Measurements from ENCODE around the gene ARHGAP44.
"Not testable (repeated sequence)": the region's sequence is repeated elsewhere in the genome, so short reads cannot be mapped to it uniquely, and the experiment has no call there.

Gene ARHGAP44

GRCh38 chr17:12826431-12826830, 37.1 kb downstream of the ARHGAP44 start:
- no peak for DNase-seq

- no peak for DNase-seq
Measured at GRCh38 chr17:12830777-12831247, 41.5 kb downstream of the ARHGAP44 start.

GRCh38 chr17:12831839-12832238, 42.5 kb downstream of the ARHGAP44 start:
- no peak for DNase-seq

GRCh38 chr17:12839042-12839441, 49.7 kb downstream of the ARHGAP44 start:
- no peak for DNase-seq

GRCh38 chr17:12842936-12843335, 53.6 kb downstream of the ARHGAP44 start:
- DNase-seq, result no peak

GRCh38 chr17:12850996-12851395, 61.7 kb downstream of the ARHGAP44 start:
- no peak for DNase-seq

GRCh38 chr17:12851901-12852435, 62.7 kb downstream of the ARHGAP44 start:
- DNase-seq, result no peak

- DNase-seq, result no peak
Measured at GRCh38 chr17:12853921-12854320, 64.6 kb downstream of the ARHGAP44 start.

GRCh38 chr17:12856416-12856815, 67.1 kb downstream of the ARHGAP44 start:
- DNase-seq, result no peak

- no peak for DNase-seq
Measured at GRCh38 chr17:12857592-12857991, 68.3 kb downstream of the ARHGAP44 start.

- no peak for DNase-seq
Measured at GRCh38 chr17:12859520-12859919, 70.2 kb downstream of the ARHGAP44 start.

GRCh38 chr17:12865769-12866168, 76.5 kb downstream of the ARHGAP44 start:
- no peak for DNase-seq

GRCh38 chr17:12866244-12866643, 76.9 kb downstream of the ARHGAP44 start:
- no peak for DNase-seq

- DNase-seq, result no peak
Measured at GRCh38 chr17:12867726-12868125, 78.4 kb downstream of the ARHGAP44 start.

GRCh38 chr17:12873415-12874125, 84.3 kb downstream of the ARHGAP44 start:
- not testable (repeated sequence) for DNase-seq

- DNase-seq, result no peak
Measured at GRCh38 chr17:12877953-12878669, 88.8 kb downstream of the ARHGAP44 start.

- DNase-seq, result not testable (repeated sequence)
Measured at GRCh38 chr17:12879096-12879495, 89.8 kb downstream of the ARHGAP44 start.

GRCh38 chr17:12883472-12883871, 94.2 kb downstream of the ARHGAP44 start:
- DNase-seq, result no peak

- no peak for DNase-seq
Measured at GRCh38 chr17:12887088-12887487, 97.8 kb downstream of the ARHGAP44 start.

GRCh38 chr17:12896180-12896785, 107.0 kb downstream of the ARHGAP44 start:
- DNase-seq, result no peak

- DNase-seq, result no peak
Measured at GRCh38 chr17:12898110-12898509, 108.8 kb downstream of the ARHGAP44 start.

GRCh38 chr17:12899604-12900003, 110.3 kb downstream of the ARHGAP44 start:
- no peak for DNase-seq

GRCh38 chr17:12900474-12900873, 111.2 kb downstream of the ARHGAP44 start:
- no peak for DNase-seq

GRCh38 chr17:12902046-12902445, 112.7 kb downstream of the ARHGAP44 start:
- DNase-seq, result no peak

Data from CD4-positive, alpha-beta T cell treated with Interleukin-1 beta for 1 hour (primary cell).